NCI-H2196 (cell line): ENCODE measurements around the gene PGAP3.
A peak's percentile ranks its signal among the peaks of the same experiment; 100 is the strongest.

ENCODE experiments used
- DNase-seq: peaks from one replicate; lab custom pipeline; 2025; ENCODE audit not compliant: unreplicated experiment; lab: John Stamatoyannopoulos, UW

Gene PGAP3

GRCh38 chr17:39660397-39661385 is 27.2 kb downstream of the PGAP3 start:
- DNase-seq = no peak

- no peak for DNase-seq
Measured at GRCh38 chr17:39660011-39660360, 27.9 kb downstream of the PGAP3 start.

- no peak for DNase-seq
Measured at GRCh38 chr17:39659279-39660010, 28.4 kb downstream of the PGAP3 start.

DNA sequence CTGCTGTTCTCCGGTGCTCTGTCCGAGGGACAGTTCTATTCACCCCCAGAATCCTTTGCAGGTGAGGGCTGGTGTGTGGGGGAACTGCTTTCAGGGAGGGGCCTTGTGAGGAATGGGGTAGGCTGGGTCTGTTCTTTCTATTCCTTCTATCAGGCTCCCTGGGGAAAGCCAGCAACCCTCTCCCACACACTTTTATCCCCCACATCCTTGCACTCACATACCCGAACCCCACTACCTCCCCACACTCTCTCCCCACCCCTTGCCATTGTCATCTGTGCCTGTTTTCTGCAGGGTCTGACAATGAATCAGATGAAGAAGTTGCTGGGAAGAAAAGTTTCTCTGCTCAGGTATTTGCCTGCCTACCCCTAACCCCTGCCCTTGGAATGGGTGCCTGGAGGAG is 29.1 kb downstream of the PGAP3 start:
- DNase-seq = no peak

GRCh38 chr17:39658346-39658745 is 29.5 kb downstream of the PGAP3 start:
- no peak for DNase-seq

GRCh38 chr17:39655105-39655504 is 32.8 kb downstream of the PGAP3 start:
- DNase-seq = no peak

GRCh38 chr17:39653662-39654331 is 34.1 kb downstream of the PGAP3 start:
- DNase-seq = peak; percentile 50

- no peak for DNase-seq
Measured at GRCh38 chr17:39653316-39653661, 34.6 kb downstream of the PGAP3 start.

- DNase-seq = no peak
Measured at GRCh38 chr17:39652587-39653315, 35.1 kb downstream of the PGAP3 start.

- DNase-seq = no peak
Measured at GRCh38 chr17:39651923-39652586, 35.8 kb downstream of the PGAP3 start.

- DNase-seq = no peak
Measured at GRCh38 chr17:39650121-39650579, 37.7 kb downstream of the PGAP3 start.

DNA sequence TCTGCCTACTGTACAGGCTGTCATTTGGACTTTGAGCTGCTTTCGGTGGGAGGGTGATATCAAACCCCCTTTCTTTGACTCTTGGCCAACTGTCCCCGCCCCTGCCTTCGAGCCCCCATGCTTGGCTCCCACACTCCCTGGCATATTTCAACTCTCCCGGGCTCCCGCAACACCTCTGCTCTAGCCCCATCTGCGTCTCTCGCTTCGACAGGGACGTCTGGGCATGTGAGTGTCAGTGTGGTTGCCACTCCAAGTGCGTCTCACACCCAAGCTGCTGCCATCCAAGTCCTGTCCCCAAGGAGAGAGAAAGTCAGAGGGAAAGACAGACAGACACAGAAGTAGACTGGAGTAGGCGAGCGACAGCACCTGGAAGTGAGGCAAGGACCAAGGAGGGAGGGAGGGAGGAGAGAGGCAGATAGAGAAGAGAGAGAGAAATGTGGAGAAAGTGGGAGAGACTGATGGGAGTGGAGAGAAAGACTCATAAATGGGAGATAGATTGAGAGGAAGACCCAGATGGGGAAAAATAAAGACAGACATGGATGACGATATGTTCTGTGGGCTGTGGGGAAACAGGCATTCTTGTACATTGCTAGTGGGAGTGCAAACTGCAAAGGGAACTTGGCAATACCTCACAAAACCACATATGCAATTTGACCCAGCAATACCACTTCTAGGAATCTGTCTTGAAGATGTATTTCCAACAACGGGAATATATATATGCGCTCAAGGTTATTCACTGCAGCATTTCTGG is 39.1 kb downstream of the PGAP3 start:
- no peak for DNase-seq

DNA sequence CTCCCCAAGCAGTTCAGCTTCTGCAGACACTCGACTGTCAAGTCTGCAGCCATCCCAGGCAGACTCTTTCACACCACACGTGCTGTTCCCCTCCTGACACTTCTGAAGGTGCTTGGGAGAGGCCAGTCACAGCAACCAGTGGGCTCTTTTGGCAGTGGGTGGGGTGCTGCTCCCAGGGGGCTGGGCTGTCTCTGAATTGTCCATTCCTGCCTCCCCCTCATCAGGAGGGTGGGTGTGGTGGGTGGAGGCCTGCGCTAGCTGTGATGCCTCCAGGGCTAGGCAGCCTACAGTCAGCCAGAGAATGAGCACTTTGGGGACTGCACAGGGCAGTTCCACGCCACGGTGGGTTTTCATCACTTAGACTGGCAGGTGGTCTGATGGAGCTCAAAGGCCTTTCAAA is 40.6 kb downstream of the PGAP3 start:
- no peak for DNase-seq

GRCh38 chr17:39643271-39643670 is 44.6 kb downstream of the PGAP3 start:
- no peak for DNase-seq

GRCh38 chr17:39642291-39643074 is 45.4 kb downstream of the PGAP3 start:
- DNase-seq = no peak

DNA sequence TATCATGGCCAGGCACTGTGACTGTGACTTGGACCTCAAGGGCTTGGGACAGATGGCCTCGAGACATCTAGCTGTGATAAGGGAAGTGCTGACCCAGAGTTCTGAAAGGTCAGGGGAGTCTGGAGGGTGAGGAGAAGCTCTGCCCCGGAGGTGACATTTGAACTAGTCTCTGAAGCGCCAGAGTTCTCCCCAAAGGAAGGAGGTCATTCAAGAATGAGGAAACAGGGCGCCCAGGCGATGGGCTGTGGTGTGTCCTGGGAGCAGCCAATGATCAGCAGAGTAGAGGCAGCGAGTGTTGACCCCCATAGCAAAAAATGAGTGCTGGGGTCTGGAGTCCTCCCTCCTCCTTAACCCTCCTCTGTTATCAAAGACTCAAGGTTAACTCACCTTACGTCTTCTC is 46.0 kb downstream of the PGAP3 start:
- no peak for DNase-seq

DNA sequence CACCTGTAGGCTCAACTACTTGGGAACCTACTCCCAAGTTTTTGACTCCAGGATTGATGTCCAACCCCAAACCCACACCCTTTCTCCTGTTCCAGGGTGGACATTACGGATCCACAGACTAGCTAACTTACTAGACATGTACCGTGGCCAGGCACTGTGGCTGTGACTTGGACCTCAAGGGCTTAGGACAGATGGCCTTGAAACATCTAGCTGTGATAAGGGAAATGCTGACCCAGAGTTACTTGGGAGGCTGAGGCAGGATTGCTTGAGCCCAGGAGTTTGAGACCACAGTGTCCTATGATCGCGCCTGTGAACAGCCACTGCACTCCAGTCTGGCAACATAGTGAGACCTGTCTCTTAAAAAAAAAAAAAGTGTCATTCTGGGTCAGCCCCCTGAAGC is 46.8 kb downstream of the PGAP3 start:
- DNase-seq = no peak

GRCh38 chr17:39640591-39641031 is 47.2 kb downstream of the PGAP3 start:
- DNase-seq = no peak
